Lung microvascular endothelial cell (primary cell): ENCODE results near the gene PCAT7. TPM values are rescaled to one million over a fixed set of nuclear protein-coding genes. Genes with fewer than 3 reads are reported as not detected.
"Not testable (repeated sequence)": the region's sequence is repeated elsewhere in the genome, so short reads cannot be mapped to it uniquely, and the experiment has no call there.

Source experiments
- DNase-seq, 2 donors: peaks; one replicate each; pipeline versions ENCODE4 v3.0.0 to v3.0.0-alpha.2; 2010; ENCODE audit warnings: low read depth in 2 of 2
- total RNA-seq: library from RNA; depleted of rRNA; stranded (reverse); fragments of >200 nt; gene quantifications from 2 replicates; pipeline ENCODE4 v1.2.1, GENCODE V29; 2014

Gene PCAT7
- total RNA-seq, 1 donor from 2014 or later, result not detected

DNA sequence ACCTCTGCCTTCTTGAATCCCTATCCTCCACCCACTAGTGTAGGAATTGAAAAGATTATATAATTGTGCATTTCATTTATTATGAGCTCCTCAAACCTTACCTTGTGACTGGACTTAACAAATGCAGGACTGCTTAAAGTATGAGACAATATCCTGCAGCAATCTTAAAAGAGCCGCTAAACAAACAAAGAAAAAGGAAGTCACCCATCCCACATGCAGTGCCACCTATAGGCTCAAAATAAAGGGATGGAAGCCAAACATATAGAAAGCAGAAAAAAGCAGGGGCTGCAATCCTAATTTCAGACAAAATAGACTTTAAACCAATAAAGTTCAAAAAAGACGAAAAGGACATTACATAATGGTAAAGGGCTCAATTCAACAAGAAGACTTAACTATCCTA lies 8.7 kb downstream of the PCAT7 start:
- DNase-seq, result no peak

DNA sequence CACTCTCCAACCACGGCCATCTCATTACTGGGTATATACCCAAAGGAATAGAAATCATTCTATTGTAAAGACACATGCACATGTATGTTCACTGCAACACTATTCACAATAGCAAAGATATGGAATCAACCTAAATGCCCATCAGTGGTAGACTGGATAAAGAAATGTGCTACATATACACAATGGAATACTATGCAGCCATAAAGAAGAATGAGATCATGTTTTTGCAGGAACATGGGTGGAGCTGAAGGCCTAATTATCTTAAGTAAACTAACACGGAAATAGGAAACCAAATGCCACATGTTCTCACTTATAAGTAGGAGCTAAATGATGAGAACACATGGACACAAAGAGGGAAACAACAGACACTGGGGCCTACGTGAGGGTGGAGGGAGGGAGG lies 9.4 kb downstream of the PCAT7 start:
- not testable (repeated sequence) for DNase-seq

DNA sequence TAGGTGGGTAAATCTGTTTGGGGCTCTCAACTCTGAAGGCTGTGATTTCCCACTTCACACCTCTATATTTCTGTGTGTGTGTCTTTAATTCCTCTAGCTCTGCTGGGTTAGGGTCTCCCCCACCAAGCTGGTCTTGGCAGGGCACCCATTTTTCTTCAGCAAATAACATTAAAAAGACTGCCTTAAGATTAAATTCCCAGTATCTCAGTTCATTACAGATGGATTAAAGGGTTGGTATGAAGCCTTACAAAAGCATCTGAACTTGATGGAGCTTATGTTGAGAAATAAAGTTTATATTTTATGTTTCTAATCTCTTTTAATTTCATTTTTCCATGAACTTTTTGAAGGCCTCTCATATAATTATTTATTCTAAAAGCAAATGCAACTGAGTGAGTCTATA lies 11.7 kb downstream of the PCAT7 start:
- DNase-seq, result no peak

DNA sequence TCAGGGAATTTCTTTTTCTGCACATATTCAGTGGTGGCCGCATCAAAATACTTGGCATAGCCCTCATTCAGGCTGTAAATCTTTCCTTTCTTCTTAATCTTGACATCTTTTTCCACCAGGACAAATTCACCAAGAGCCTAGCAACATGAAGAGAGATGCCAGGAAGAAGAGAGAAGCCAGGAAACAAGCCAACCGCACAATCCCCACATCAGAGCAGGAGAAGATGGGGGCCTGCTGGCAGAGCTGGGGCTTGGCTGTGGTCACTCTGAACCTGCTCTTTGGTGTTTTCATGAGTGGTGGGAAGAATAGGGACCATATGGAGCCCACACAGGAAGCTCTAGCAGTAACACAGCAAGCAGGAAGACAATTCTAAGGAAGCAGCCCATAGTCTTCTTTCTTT lies 12.4 kb downstream of the PCAT7 start:
- DNase-seq, result no peak

DNA sequence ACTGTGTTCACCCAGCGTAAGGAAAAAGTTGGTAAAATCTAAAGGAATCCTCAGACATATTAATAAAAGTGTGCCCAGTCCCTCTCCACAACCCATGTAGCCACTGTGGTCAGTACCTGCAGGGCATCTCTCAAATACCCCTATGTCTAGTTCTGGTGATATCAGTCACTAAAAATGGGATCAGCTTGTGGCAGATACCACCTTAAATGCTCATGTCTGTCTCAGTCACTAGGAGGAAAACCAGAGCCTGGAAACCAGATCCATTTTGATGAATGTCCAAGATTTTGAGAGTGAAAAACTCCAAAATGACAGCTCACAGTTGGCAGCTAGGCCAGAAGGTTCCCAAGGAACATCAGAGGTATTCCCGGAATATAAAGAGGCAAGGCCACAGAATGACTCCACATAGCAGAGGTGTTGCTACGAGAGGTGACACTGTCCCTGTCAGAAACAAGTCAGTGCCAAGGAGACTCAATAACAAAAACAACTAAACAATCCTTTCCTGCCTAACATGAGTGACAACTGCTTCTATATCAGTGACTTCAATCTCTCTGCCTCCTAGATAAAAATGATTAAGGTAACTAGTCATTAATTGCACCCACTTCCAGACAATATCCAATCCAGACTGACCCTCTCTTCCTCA lies 13.5 kb downstream of the PCAT7 start:
- DNase-seq, result no peak

DNA sequence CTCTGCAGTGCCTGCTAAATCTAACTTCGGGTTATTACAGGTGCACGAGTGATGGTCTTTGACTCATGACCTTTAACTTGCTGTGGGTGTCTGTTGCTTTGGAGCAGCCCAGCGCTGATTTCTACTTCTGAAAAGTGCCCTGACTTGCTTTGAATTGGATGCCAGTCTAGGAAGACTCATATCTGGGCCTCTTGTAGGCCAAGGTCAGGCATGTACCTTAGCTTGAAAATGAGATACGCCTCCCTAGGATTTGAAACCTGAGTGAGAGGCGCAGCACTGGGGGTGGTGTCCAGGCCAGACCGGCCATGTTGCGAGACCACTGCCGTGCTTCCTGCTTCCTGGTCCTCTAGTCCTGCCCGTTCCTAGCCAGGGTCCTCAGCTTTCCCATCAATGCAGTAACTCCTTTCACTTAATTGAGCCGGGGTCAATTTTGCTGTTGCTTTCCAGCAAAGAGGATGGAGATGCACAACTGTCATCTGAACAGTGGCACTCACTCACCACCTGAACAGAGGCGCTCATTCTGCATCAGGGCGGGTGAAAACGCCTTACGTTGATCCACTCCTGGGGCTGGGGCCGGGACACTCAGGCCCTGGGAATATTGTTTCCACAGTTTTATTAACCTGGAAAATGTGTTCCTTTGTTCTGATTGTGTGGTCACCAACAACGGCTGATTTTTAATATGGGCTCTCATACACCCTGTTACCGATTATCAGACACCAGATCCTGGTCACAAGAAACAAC lies 14.3 kb downstream of the PCAT7 start:
- no peak for DNase-seq

DNA sequence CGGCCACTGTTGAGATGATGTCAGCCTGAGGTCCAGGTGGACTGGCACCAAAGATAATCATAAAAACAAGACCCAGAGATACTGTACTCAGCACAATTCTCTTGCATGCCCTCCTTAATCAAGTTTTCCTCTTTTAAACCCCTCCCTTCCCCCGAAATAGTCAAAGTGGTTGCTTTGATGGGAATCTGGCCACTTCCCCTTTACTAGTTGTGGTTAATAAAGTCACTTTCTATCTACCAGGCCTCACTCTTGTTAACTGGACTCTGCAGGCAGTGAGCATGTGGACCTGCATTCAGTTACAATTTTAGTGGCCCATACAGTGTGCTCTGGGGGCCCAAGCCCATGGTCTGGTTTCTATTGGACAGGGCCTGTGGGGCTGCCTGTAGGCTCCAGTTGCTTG lies 21.2 kb downstream of the PCAT7 start:
- no peak for DNase-seq

DNA sequence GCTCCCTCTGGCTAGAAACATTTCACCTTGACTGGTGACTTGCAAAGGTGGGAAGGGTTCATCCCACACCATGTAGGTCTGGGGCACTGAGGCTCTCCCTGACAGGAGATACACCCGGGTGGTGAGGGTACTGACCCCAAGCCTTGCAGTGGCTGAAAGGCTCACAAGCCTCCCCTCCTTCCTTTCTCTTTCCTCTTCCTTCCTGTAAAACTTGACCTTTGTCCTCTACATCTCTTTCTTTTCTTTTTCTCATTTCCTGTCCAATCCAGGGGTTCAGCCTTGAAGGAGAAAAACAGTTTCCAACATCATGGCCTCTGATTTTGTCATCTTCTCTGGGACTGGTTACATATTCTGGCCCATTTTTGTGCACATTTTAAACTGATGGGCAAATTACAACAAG lies 22.2 kb downstream of the PCAT7 start:
- DNase-seq, result no peak

DNA sequence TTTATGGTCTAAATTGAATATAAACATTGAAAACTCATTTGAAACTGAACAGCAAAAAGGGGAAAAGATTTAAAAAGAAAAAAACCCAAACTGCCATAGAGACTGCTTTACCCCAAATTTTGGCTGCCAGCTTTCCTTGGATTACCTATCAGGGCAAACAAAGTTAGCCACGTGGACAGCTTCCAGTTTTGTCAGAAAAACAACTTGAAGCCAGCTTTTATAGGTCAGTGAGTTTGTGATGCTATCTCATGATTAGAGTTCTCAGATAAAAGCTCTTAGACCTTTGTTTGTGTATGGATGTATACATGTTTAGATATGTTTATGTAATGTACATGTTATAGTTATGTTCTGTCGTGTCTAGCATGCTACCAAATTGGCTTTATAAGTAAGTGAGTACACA lies 22.7 kb downstream of the PCAT7 start:
- DNase-seq, result no peak

DNA sequence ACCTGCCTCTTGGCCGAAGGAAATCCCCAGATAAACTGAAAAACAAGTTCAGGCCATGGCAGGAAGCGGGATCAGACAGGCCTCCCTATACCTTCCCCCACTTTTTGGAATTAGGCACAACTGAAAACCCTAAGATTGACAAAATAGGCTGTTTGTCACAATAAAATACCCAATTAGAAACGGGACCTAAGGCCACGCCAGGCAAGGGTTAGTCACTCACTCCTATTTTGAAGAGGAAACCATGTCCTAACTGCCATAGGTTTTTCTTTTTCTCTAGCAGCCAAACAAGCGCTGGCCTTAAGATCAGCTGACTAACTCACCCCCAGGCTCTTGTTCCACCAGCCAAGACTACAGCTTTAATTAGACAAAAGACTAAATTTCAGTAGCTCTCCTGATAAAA lies 26.8 kb downstream of the PCAT7 start:
- DNase-seq, result no peak

DNA sequence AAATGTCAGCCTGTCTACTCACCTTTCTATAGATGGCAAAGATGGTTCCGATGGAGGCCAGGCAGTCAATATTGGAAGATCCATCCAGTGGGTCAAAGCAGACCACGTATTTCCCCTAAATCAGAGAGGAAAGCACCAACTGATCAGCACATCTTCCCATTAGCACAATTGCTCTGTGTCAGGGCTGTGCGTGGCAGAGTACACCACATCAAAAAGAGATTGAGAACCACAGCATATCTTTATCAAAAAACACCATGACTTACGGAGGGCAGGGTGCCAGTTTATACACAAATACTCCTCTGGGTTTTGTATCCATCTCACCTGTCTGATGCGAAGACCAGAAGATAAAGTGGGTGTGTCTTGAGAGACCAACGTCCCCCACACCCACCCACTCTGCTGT lies 29.7 kb downstream of the PCAT7 start:
- DNase-seq, result no peak

DNA sequence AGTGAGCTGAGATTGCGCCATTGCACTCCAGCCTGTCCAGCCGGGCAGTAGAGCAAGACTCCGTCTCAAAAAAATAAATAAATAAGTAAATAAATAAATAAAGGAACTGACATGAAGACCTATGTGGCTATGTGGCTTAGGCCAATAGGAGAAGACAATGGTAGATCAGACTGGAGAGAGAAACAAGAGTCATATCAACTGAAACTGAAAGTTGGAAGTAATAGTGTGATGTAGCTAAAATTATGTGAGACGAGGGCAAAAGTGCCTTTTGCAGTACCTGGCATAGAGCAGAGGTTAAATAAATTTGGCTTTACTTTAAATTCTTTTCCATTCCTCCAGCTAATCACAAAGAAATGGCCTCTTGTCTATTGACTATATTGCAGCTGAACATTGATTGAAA lies 31.4 kb downstream of the PCAT7 start:
- no peak for DNase-seq

DNA sequence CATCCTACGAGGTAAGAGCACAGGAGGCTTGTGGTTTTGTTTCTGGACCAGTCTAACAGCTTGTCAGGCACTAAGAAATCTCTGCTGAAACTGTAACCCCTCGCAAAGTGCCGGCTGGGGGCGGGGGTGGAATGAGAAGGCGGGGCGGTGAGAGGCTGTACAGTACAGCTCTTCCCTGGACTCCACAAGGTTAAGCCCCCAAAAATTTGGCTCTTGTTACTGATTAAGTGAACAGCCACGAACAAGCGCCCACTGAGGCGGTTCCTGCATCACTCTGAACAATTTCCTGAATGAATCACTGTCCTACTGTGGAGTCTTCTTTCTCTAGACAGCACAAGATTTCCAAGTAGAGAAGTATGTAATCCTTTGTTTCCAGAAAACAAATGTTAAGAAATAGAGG lies 31.9 kb downstream of the PCAT7 start:
- DNase-seq, result peak in 1 of 2 donors; percentile 48

DNA sequence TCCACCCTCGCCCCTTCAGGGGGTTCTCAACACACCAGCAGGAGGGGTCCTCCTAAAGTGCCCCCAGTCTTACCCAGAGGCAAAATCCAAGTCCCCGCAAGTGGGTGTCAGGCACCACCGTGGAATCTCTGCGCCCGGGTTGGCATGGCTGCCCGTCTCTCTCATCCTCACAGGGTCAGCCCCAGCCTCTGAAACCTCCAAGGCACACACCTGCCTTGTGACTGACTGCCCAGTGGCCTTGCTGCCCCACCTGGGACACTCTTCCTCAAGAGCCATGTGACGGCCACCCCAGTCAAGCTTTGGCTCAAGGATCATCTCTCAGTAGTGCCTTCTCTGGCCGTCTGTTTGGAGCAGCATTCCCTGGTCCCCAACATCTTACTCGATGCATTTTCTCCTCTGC lies 33.8 kb downstream of the PCAT7 start:
- DNase-seq, result no peak

DNA sequence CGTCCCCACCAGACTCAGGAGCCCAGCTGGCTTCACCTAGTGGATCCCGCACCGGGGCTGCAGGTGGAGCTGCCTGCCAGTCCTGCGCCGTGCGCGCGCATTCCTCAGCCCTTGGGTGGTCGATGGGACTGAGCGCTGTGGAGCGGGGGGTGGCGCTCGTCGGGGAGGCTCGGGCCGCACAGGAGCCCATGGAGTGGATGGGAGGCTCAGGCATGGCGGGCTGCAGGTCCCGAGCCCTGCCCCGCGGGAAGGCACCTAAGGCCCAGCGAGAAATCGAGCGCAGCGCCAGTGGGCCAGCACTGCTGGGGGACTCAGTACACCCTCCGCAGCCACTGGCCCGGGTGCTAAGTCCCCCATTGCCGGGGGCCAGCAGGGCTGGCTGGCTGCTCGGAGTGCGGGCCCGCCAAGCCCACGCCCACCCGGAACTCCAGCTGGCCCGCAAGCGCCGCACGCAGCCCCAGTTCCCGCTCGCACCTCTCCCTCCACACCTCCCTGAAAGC lies 36.2 kb downstream of the PCAT7 start:
- DNase-seq, result not testable (repeated sequence)

DNA sequence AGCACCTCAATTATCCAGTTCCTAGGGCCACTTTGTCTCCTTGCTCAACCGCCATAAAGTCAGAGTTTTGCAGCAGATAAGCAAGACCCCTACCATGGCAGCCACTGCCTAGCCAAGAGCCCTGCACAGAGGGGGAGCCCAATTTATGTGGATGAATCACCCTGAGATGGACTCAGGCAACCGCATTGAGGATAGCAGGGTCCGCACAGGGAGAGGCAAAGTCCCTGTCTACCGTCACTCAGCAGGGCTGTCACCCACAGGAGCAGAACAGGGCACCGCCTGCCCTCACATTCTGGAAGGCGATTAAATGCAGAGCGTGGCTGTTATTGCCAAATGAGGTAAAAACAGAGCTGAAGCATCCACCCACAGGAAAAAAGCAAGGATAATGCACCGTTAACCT lies 37.0 kb downstream of the PCAT7 start:
- DNase-seq, result no peak

DNA sequence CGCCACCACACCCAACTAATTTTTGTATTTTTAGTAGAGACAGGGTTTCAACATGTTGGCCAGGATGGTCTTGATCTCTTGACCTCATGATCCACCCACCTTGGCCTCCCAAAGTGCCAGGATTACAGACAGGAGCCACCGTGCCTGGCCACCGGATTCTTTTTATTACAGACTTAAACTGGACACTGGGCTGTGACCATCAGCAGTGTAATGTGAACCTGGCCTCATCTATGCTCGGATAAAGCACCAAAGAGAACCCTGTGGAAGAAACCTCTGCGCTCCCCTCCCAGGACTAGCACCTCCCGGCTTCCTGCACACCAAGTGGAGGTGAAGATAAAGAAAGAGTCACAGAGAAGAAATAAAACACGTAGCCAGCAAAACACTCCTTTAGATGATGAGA lies 37.8 kb downstream of the PCAT7 start:
- DNase-seq, result not testable (repeated sequence)

DNA sequence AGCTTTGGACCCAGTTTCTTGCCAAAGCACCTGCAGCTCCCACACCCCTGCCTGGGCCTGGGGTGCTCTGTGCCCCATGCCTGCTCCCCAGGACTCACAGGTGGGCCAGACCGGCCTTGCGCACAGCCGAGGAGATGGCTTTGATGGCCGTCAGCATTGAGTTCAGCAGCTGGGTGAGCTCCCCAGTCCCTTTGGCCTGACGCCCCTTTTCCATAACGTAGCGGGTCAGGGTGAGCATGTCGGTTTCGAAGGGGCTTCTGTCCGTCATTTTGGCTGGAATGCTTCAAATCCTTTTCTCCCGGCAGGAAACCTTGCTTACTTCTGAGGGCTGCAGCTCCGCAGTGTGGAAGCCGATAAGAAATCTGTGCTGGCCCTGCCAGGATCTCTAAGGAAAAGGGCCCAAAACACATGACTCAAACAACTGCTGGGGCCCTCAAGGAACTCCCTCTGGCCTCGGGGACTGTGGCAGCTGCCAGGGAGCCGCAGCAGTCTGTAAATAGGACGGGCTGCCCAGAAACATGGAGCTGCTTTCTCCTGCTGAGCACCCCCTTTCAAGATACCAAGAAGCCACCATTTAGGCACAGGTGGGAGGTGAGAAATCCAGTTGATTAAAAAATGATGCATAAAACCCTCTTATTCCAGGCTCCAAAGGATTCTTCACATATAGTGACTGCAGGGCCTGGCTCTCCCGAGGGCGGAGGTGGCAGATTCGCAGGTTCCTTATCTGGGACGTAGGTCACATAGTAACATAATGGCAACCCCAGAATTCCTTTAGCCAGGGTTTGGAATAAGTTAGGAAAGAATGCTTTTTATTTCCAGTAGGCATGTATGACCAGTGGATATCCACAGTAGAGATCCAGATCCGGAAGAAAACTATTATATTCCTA lies 38.8 kb downstream of the PCAT7 start, which contains the start of gene FBP2:
FBP2 (minus strand) TSS at position 366 of the 887 bp plus-strand sequence; CDS start at position 268, 98 bp downstream.
- no peak for DNase-seq

DNA sequence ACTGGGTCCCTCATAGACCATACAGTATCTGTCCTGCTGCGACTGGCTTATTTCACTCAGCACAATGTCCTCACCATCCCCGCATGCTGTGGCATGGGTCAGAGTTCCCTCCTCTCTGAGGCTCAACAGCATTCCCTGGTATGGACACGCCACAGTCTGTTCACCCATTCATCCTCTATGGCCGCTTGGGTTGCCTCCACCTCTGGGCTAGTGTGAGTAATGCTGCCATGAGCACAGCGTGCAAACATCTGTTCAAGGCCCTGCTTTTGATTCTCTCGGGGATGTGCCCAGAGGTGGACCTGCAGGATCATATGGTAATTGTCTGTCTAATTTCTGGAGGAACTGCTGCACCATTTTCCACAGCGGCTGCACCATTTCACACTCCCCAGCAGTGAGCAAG lies 44.2 kb downstream of the PCAT7 start:
- no peak for DNase-seq

DNA sequence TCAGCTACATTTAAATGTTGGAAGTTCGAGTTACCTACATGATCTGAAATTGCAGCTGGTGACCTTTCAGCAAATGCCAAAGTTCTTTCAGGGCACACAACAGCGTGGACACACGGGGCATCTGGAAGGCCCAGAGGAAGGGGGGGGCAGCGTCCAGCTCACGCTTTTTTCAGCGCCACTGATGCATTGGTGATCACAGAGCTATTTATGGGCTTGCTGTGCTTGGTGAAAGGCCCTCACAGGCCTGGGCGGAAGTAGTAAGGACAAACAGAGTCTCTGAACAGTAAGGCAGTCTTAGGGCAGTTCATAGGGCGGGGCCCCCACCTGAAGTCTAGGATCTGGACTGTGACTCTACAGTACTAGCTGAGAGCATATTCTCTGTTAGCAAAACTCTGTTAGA lies 45.4 kb downstream of the PCAT7 start:
- DNase-seq, result no peak

DNA sequence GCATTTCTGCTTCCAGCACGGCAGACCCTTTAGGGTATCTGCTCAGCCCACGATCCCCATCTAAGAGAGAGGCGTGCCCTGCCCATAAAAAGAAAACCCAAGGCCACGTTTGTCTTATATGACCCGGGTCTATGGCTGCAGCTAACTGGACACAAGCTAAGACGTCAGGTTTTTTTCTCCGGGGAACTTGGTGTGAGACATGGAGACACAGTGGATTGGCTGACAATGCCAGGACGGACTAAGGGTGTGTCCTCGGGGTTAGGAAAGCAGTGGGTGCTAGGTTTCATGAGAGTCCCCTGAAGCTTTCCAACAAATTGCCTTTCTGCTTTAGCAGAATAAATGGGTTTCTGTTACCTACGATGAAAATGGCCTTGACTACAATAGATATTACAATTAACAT lies 45.8 kb downstream of the PCAT7 start:
- no peak for DNase-seq

DNA sequence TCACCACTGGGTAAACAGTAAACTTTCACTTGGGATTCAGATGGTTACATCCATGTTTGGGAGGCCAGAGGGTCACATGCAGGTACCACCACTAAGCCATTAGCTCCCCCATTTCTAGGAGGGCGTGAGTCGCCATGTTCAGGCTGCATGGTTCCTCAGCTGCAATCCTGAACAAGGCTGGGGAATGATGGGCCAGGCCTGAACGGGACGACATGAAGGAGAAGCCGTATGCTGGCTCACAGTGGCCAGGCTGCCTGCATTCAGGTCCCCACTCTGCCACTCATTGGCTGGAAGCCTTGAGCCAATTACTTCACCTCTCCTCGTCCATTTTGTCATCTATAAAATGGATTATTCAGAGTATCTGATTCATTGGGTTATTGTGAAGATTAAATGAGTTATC lies 47.8 kb downstream of the PCAT7 start:
- DNase-seq, result no peak
